ENCODE data around the gene PRKAR1A.

DNA sequence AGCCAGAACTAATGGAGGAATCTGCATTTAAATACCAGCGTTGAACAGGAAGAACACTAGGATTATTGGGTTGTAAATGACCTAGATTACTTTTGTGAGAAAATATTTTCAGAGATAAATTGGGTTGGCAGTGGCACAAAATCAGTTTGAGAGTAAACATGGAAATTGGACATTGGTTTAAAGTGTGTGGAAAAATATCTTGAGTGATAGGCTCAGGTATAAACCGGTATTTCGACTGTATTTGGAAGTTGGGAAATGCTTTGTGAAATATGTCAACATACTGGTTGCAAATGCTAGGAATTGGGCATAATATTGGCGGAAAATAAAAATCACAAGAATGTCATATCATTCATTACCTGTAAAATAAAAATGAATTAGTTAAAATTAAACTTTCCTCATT, 15.1 kb downstream of the PRKAR1A start:
- TF ChIP-seq, protein P1, sequence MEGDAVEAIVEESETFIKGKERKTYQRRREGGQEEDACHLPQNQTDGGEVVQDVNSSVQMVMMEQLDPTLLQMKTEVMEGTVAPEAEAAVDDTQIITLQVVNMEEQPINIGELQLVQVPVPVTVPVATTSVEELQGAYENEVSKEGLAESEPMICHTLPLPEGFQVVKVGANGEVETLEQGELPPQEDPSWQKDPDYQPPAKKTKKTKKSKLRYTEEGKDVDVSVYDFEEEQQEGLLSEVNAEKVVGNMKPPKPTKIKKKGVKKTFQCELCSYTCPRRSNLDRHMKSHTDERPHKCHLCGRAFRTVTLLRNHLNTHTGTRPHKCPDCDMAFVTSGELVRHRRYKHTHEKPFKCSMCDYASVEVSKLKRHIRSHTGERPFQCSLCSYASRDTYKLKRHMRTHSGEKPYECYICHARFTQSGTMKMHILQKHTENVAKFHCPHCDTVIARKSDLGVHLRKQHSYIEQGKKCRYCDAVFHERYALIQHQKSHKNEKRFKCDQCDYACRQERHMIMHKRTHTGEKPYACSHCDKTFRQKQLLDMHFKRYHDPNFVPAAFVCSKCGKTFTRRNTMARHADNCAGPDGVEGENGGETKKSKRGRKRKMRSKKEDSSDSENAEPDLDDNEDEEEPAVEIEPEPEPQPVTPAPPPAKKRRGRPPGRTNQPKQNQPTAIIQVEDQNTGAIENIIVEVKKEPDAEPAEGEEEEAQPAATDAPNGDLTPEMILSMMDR (IDR thresholded peaks at IDR 0.05; ENCODE audit: low read depth, low read length): no peak
- TF ChIP-seq POLR2A (IDR thresholded peaks at IDR 0.05; ENCODE audit: extremely low read depth, insufficient read length): no peak
- TF ChIP-seq, protein P2, sequence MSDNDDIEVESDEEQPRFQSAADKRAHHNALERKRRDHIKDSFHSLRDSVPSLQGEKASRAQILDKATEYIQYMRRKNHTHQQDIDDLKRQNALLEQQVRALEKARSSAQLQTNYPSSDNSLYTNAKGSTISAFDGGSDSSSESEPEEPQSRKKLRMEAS (IDR thresholded peaks at IDR 0.05; ENCODE audit: low read depth, low read length): no peak
- no peak for TF ChIP-seq MYC (IDR thresholded peaks at IDR 0.05; ENCODE audit: low read depth, low read length)
